K562 (cell line): Measurements from ENCODE around the gene MUC7. TPM values are rescaled to one million over a fixed set of nuclear protein-coding genes. Genes with fewer than 3 reads are reported as not detected.

ENCODE experiments used
- ATAC-seq: fragments of 200-7000 bp; cut with Tn5 transposase; 3 replicates; pipeline ENCODE4 v1.9.1; 2020; ENCODE audit warnings: moderate library complexity
- BruUV-seq: library from RNA; stranded (reverse); fragments of 400-500 nt; replicated peaks from 2 replicates; lab custom pipeline; 2021; lab: Mats Ljungman, UMichigan
- CTCF ChIA-PET: fragments of 300-600 bp; formaldehyde crosslinking; extraction: SDS; loops from one replicate; lab custom pipeline; 2021; ENCODE audit warnings: low intra/inter-chr PET ratio; lab: Yijun Ruan, JAX
- POLR2A ChIA-PET: fragments of 300-600, 350-650 bp; sonication (Branson Sonifier 250); formaldehyde crosslinking; extraction: SDS; loops from one replicate; lab custom pipeline; 2021; ENCODE audit warnings: antibody characterized with exemption, inconsistent platforms; lab: Yijun Ruan, JAX
- DNase-seq, 4 experiments: peaks; one replicate each; pipeline versions ENCODE4 v3.0.0 to v3.0.0-alpha.2; 2011 to 2018; ENCODE audit warnings: low spot score in 3 of 4, mixed read lengths in 3 of 4; ENCODE audit errors: extremely low read depth in 1 of 4
- FAIRE-seq: peaks from 2 replicates; lab custom pipeline; 2011; peaks lifted over from hg19 to GRCh38; lab: Jason Lieb, UNC
- H2AFZ ChIP-seq: 2 replicates; pipeline ENCODE4 v1.6.0; 2011; ENCODE audit warnings: low read depth, low read length, control low read depth, inconsistent platforms
- H3K27ac ChIP-seq: fragments of 200-600 bp; 3 replicates; pipeline ENCODE4 v1.8.0; 2011; ENCODE audit warnings: low read depth, mild to moderate bottlenecking, control low read depth, inconsistent platforms, low read length, moderate library complexity, mixed read lengths; ENCODE audit errors: extremely low read depth
- H3K27me3 ChIP-seq, 2 experiments: fragments of 300-600 bp in 1 of 2; 2 replicates in 1 of 2; 3 replicates in 1 of 2; pipeline versions ENCODE4 v1.6.0 to v1.8.0; 2011; ENCODE audit warnings: inconsistent platforms in 2 of 2, low read length in 2 of 2, mild to moderate bottlenecking in 1 of 2, mixed read lengths in 1 of 2, moderate library complexity in 1 of 2; ENCODE audit not compliant: control insufficient read depth in 2 of 2, insufficient read depth in 2 of 2
- H3K36me3 ChIP-seq: fragments of 300-600 bp; 3 replicates; pipeline ENCODE4 v1.8.0; 2011; ENCODE audit warnings: mild to moderate bottlenecking, low read length, inconsistent platforms; ENCODE audit not compliant: control insufficient read depth, insufficient read depth
- H3K4me1 ChIP-seq, 2 experiments: fragments of 200-600 bp in 1 of 2; replicated peaks in 1 of 2; 2 replicates in 1 of 2; 3 replicates in 1 of 2; pipeline versions ENCODE4 v1.5.1 to v1.8.0; 2011; ENCODE audit warnings: inconsistent platforms in 2 of 2, low read length in 2 of 2, mild to moderate bottlenecking in 1 of 2, mixed read lengths in 1 of 2, moderate library complexity in 1 of 2; ENCODE audit not compliant: control insufficient read depth in 2 of 2, insufficient read depth in 2 of 2
- H3K4me2 ChIP-seq: 2 replicates; pipeline ENCODE4 v1.6.1; 2011; ENCODE audit warnings: low read length, control low read depth, inconsistent platforms, mixed read lengths; ENCODE audit not compliant: insufficient read depth
- H3K4me3 ChIP-seq: fragments of 200-600 bp; sonication (generic), shearing (Covaris generic); 2 replicates; pipeline ENCODE4 v1.5.1; 2016; ENCODE audit warnings: control low read depth, inconsistent platforms
- H3K79me2 ChIP-seq: fragments of 200-600 bp; 3 replicates; pipeline ENCODE4 v1.8.0; 2011; ENCODE audit warnings: low read length, inconsistent platforms; ENCODE audit not compliant: control insufficient read depth, insufficient read depth
- H3K9ac ChIP-seq, 2 experiments: 2 replicates each; pipeline versions ENCODE4 v1.6.0 to v1.6.1; 2011; ENCODE audit warnings: low read depth in 2 of 2, low read length in 2 of 2, control low read depth in 1 of 2, inconsistent platforms in 1 of 2, mild to moderate bottlenecking in 1 of 2, mixed read lengths in 1 of 2; ENCODE audit not compliant: insufficient read depth in 1 of 2
- H3K9me1 ChIP-seq: one replicate; pipeline ENCODE4 v1.6.0; 2011; ENCODE audit warnings: inconsistent platforms, mild to moderate bottlenecking, low read length, moderate library complexity; ENCODE audit not compliant: control insufficient read depth, insufficient read depth
- H3K9me3 ChIP-seq: replicated peaks from 2 replicates; pipeline ENCODE4 v1.5.1; 2011; ENCODE audit warnings: low read depth, low read length, inconsistent platforms; ENCODE audit not compliant: control insufficient read depth, insufficient read depth
- H4K20me1 ChIP-seq: replicated peaks from 2 replicates; pipeline ENCODE4 v1.6.1; 2011; ENCODE audit warnings: low read length, inconsistent platforms, mixed read lengths; ENCODE audit not compliant: control insufficient read depth, insufficient read depth
- CTBP1 ChIP-seq: fragments of 450-650 bp; IDR thresholded peaks from 2 replicates; pipeline ENCODE4 v1.6.1; 2016; ENCODE audit warnings: borderline replicate concordance
- GTF2A2 ChIP-seq: IDR thresholded peaks from 2 replicates; pipeline ENCODE4 v1.6.1; 2016; ENCODE audit warnings: mild to moderate bottlenecking, missing genetic modification characterization, missing compliant biosample characterization
- GTF2E2 ChIP-seq: fragments of 200-800 bp; sonication (Bioruptor generic); IDR thresholded peaks from 2 replicates; pipeline ENCODE4 v1.6.1; 2016; ENCODE audit warnings: missing genetic modification characterization, missing compliant biosample characterization
- HNRNPL ChIP-seq: fragments of 200-400 bp; formaldehyde crosslinking; IDR thresholded peaks from 2 replicates; pipeline ENCODE4 v1.6.1; 2017; ENCODE audit warnings: low read depth, mild to moderate bottlenecking, low read length
- MECOM ChIP-seq: fragments of 250-450 bp; sonication (Bioruptor Pico); IDR thresholded peaks from 2 replicates; pipeline ENCODE4 v1.8.0; 2022; ENCODE audit warnings: inconsistent platforms
- MEIS2 ChIP-seq: fragments of 450-650 bp; IDR thresholded peaks from 2 replicates; pipeline ENCODE4 v1.6.1; 2014; ENCODE audit warnings: mild to moderate bottlenecking; ENCODE audit not compliant: partially characterized antibody
- MITF ChIP-seq: IDR thresholded peaks from 2 replicates; pipeline ENCODE4 v1.6.1; 2014; ENCODE audit warnings: antibody characterized with exemption
- RBM17 ChIP-seq: fragments of 200-400 bp; formaldehyde crosslinking; IDR thresholded peaks from 2 replicates; pipeline ENCODE4 v1.6.1; 2017; ENCODE audit warnings: low read depth, mild to moderate bottlenecking, low read length, borderline replicate concordance
- SLC30A9 ChIP-seq: fragments of 250-450 bp; sonication (Bioruptor Pico); IDR thresholded peaks from 2 replicates; pipeline ENCODE4 v1.8.0; 2022; ENCODE audit warnings: mild to moderate bottlenecking, moderate library complexity
- ZBTB26 ChIP-seq: fragments of 450-650 bp; formaldehyde crosslinking; IDR thresholded peaks from 2 replicates; pipeline ENCODE4 v1.4.0; 2022; ENCODE audit warnings: missing genetic modification characterization
- ZBTB49 ChIP-seq: sonication (generic); formaldehyde crosslinking; IDR thresholded peaks from 2 replicates; pipeline ENCODE4 v1.8.0; 2022; ENCODE audit warnings: missing genetic modification reagents, mild to moderate bottlenecking, borderline replicate concordance
- ZFP30 ChIP-seq: fragments of 250-450 bp; sonication (Bioruptor Pico); IDR thresholded peaks from 2 replicates; pipeline ENCODE4 v1.8.0; 2022; ENCODE audit warnings: moderate library complexity, mild to moderate bottlenecking, inconsistent platforms, borderline replicate concordance
- WGBS: fragments of 100-300 bp; shearing (Covaris generic); methylation state at CpG from one replicate; pipeline ENCODE4 v1.1.6; 2016; ENCODE audit warnings: low coverage, mixed read lengths; ENCODE audit not compliant: insufficient coverage; ENCODE audit errors: missing lambda C conversion rate; 5-methylcytosine and 5-hydroxymethylcytosine counted together
- in situ Hi-C: fragments of 300-500 bp; cut with MboI; formaldehyde crosslinking; loops from 4 replicates; pipeline ENCODE4 v1.15.0; 2018; ENCODE audit warnings: inconsistent platforms, mixed read lengths
- intact Hi-C: fragments of 100-400 bp; cut with micrococcal nuclease; formaldehyde crosslinking; loops from 2 replicates; pipeline ENCODE4 v1.14.2; 2022
- polyA plus RNA-seq, 8 experiments: library from polyadenylated mRNA; depleted of rRNA in 4 of 8; stranded (reverse) in 5 of 8; unstranded in 3 of 8; fragments of >200 nt; fragmentation: Nextera tagmentation in 2 of 8; fragmentation: Illumina TruSeq in 1 of 8; extraction: Ambion mirVana in 2 of 8; extraction: Trizol in 1 of 8; gene quantifications; 2 replicates each; pipeline versions ENCODE4 v1.2.1 to v1.2.3, GENCODE V29; 2011 to 2014; ENCODE audit warnings: inconsistent platforms in 1 of 8, missing spikeins in 1 of 8
- total RNA-seq, 7 experiments: library from RNA; depleted of rRNA in 6 of 7; stranded (reverse); fragments of >200 nt in 6 of 7; fragmentation: Illumina TruSeq in 2 of 7; extraction: Trizol in 2 of 7; gene quantifications; 2 replicates each; pipeline versions ENCODE4 v1.2.1 to v1.2.3, GENCODE V29; 2011 to 2021; ENCODE audit warnings: low replicate concordance in 1 of 7
- TF ChIP-seq, protein P1 (sequence below): fragments of 250-450 bp; sonication (Bioruptor Pico); IDR thresholded peaks from 2 replicates; pipeline ENCODE4 v1.5.1; 2021; ENCODE audit warnings: mild to moderate bottlenecking
- TF ChIP-seq, protein P2 (sequence below): fragments of 250-450 bp; sonication (Bioruptor Pico); IDR thresholded peaks from 2 replicates; pipeline ENCODE4 v1.8.0; 2021; ENCODE audit warnings: mild to moderate bottlenecking, moderate library complexity

Gene MUC7
- total and polyA plus RNA-seq, 9 of the 15 experiments (the other 6 are each of a cell fraction or from before 2014, with no cell fraction given), result not detected

DNA sequence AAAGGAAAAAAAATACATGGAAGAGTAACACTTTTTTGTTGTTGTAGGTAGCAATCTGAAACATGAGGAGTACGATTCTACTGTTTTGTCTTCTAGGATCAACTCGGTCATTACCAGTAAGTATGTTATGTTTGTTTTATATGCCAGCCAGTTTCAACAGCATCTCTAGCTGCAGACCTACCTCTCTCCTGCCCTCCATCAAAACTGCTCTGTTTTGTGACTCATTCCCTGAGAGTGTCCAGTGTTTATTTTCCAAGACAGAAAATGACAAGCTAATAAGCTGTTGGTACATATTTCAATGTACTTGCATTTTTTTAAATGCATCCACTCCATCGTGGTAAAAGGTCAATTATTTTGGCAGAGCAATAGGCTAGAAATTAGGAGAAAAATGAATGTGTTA is 46.7 kb downstream of the MUC7 start:
- Histone ChIP-seq H3K4me2 (no peak overlapping the region), H4K20me1 (no peaks in the 10 kb centered on the region), H3K9me3 (no peaks in the 10 kb centered on the region), H3K27ac (no peak overlapping the region), H3K9ac (no peak overlapping the region), H3K27me3 (no peaks in the 10 kb centered on the region), H3K9me1 (no peaks in the 10 kb centered on the region), H3K79me2 (no peaks in the 10 kb centered on the region), H3K4me1 (no peaks in the 10 kb centered on the region), H2AFZ (no peak overlapping the region), H3K36me3 (no peaks in the 10 kb centered on the region), H3K4me3 (no peak overlapping the region)
- 2% methylated on average over 3 of the region's 3 CpGs for WGBS
- CTCF ChIA-PET, result no interaction called here
- no peak for DNase-seq
- ATAC-seq, result no peak
- in situ Hi-C loops, result loop anchor here (25.0 kb wide), 1 partner anchor 831 kb away; no protein-coding TSS in a partner anchor
- no TSS peak for BruUV-seq
- POLR2A ChIA-PET, result no interaction called here
- no peak for FAIRE-seq
- intact Hi-C loops, result no loop called here
- TF ChIP-seq, protein P1, sequence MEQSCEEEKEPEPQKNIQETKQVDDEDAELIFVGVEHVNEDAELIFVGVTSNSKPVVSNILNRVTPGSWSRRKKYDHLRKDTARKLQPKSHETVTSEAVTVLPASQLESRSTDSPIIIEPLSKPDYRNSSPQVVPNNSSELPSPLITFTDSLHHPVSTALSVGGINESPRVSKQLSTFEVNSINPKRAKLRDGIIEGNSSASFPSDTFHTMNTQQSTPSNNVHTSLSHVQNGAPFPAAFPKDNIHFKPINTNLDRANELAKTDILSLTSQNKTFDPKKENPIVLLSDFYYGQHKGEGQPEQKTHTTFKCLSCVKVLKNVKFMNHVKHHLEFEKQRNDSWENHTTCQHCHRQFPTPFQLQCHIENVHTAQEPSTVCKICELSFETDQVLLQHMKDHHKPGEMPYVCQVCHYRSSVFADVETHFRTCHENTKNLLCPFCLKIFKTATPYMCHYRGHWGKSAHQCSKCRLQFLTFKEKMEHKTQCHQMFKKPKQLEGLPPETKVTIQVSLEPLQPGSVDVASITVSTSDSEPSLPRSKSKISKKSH, result no peak
- TF ChIP-seq ZBTB26 (no peak), RBM17 (no peak), SLC30A9 (CRISPR knock-in tag) (no peak), GTF2A2 (tag) (no peak), MEIS2 (no peak), CTBP1 (no peak), ZBTB49 (CRISPR knock-in tag) (no peak), HNRNPL (no peak), MECOM (CRISPR knock-in tag) (no peak), GTF2E2 (tag) (no peak), ZFP30 (CRISPR knock-in tag) (no peak), MITF (no peak)
- TF ChIP-seq, protein P2, sequence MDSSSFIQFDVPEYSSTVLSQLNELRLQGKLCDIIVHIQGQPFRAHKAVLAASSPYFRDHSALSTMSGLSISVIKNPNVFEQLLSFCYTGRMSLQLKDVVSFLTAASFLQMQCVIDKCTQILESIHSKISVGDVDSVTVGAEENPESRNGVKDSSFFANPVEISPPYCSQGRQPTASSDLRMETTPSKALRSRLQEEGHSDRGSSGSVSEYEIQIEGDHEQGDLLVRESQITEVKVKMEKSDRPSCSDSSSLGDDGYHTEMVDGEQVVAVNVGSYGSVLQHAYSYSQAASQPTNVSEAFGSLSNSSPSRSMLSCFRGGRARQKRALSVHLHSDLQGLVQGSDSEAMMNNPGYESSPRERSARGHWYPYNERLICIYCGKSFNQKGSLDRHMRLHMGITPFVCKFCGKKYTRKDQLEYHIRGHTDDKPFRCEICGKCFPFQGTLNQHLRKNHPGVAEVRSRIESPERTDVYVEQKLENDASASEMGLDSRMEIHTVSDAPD (CRISPR knock-in tag), result no peak
